MM.1S (cell line): ENCODE data around the gene PASK.

Experiments used
- EZH2 ChIP-seq: fragments of 300-600 bp; sonication (generic); optimal IDR thresholded peaks from 2 replicates; pipeline ENCODE3; 2017; ENCODE audit warnings: low read depth, mild to moderate bottlenecking, antibody characterized with exemption, low read length, mixed read lengths
- TF ChIP-seq, protein P1 (sequence below): fragments of 300-600 bp; sonication (generic); IDR thresholded peaks from 2 replicates; pipeline ENCODE4 v1.5.1; 2016; ENCODE audit warnings: antibody characterized with exemption, low read length, mixed read lengths

DNA sequence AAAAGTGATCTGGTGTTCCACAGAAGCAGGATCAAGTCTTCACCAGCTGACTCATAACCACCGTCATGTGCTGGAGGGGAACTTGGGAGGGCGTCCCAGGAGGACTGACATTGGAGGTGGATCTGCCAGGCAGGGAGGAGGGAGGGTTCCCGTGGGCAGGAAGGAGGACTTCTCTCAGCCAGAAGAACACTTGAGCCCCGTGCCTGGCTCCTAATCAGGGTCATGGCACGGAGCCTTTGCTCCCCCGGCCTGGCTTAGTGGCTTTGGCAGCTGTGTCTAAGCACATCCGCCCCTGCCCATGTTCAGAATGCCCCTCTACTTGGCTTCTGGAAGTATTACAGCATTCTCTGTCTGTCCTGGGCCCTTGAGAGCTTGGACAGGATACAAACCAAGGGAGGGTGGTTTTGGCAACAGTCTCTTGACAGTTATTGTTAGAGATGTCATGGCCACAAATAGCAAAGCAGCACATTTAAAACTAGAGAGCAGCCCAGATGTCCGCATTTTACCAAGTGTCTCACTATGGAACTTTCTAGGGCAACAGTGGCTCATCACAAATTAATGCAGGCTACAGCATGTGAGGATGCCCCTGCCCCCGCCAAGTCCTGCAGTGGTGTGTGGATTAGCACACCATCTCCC lies 12.5 kb upstream of the PASK start:
- TF ChIP-seq, protein P1, sequence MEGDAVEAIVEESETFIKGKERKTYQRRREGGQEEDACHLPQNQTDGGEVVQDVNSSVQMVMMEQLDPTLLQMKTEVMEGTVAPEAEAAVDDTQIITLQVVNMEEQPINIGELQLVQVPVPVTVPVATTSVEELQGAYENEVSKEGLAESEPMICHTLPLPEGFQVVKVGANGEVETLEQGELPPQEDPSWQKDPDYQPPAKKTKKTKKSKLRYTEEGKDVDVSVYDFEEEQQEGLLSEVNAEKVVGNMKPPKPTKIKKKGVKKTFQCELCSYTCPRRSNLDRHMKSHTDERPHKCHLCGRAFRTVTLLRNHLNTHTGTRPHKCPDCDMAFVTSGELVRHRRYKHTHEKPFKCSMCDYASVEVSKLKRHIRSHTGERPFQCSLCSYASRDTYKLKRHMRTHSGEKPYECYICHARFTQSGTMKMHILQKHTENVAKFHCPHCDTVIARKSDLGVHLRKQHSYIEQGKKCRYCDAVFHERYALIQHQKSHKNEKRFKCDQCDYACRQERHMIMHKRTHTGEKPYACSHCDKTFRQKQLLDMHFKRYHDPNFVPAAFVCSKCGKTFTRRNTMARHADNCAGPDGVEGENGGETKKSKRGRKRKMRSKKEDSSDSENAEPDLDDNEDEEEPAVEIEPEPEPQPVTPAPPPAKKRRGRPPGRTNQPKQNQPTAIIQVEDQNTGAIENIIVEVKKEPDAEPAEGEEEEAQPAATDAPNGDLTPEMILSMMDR: no peak
- TF ChIP-seq EZH2: no peak
